Measurements from ENCODE around the gene ANKMY2.

The ANKMY2 gene

GRCh38 chr7:16638282-16639280 is 7.0 kb downstream of the ANKMY2 start:
- no peaks in the 10 kb centered on the region for H3K27me3 ChIP-seq (ENCODE audit: low read length)
- no peak for TF ChIP-seq EZH2phosphoT487 (conservative IDR thresholded peaks at IDR 0.05; ENCODE audit: low read length)
- TF ChIP-seq, protein P1, sequence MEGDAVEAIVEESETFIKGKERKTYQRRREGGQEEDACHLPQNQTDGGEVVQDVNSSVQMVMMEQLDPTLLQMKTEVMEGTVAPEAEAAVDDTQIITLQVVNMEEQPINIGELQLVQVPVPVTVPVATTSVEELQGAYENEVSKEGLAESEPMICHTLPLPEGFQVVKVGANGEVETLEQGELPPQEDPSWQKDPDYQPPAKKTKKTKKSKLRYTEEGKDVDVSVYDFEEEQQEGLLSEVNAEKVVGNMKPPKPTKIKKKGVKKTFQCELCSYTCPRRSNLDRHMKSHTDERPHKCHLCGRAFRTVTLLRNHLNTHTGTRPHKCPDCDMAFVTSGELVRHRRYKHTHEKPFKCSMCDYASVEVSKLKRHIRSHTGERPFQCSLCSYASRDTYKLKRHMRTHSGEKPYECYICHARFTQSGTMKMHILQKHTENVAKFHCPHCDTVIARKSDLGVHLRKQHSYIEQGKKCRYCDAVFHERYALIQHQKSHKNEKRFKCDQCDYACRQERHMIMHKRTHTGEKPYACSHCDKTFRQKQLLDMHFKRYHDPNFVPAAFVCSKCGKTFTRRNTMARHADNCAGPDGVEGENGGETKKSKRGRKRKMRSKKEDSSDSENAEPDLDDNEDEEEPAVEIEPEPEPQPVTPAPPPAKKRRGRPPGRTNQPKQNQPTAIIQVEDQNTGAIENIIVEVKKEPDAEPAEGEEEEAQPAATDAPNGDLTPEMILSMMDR (IDR thresholded peaks at IDR 0.05; ENCODE audit: insufficient read depth, low read length, poor library complexity, severe bottlenecking) = no peak
- no peak overlapping the region for H2AFZ ChIP-seq (ENCODE audit: low read depth, low read length, severe bottlenecking)
- H3K4me3 ChIP-seq (ENCODE audit: insufficient read depth, low read length, poor library complexity, severe bottlenecking) = no peak overlapping the region
- H3K9ac ChIP-seq (ENCODE audit: low read length) = no peak overlapping the region
- no peak overlapping the region for H3K27ac ChIP-seq (ENCODE audit: low read depth, low read length)
- H3K4me2 ChIP-seq (ENCODE audit: low read depth, low read length, poor library complexity, severe bottlenecking) = no peak overlapping the region
- H3K9me3 ChIP-seq (ENCODE audit: insufficient read depth, low read length) = no peaks in the 10 kb centered on the region
- H3K79me2 ChIP-seq (ENCODE audit: insufficient read depth, low read length) = no peaks in the 10 kb centered on the region
- no peaks in the 10 kb centered on the region for H4K20me1 ChIP-seq (ENCODE audit: low read depth, low read length)
- H3K36me3 ChIP-seq (ENCODE audit: low read length) = peaks cover 4% of the 10 kb centered on the region; the same call in 1 of the 2 replicates
- peaks cover 14% of the 10 kb centered on the region; the same call in 1 of the 2 replicates for H3F3A ChIP-seq (ENCODE audit: insufficient read depth)
- no peaks in the 10 kb centered on the region for H3K9me2 ChIP-seq (replicated peaks; ENCODE audit: insufficient read depth, low read length)

GRCh38 chr7:16637379-16637778 is 8.2 kb downstream of the ANKMY2 start:
- Histone ChIP-seq H3K79me2 (ENCODE audit: insufficient read depth, low read length) (no peaks in the 10 kb centered on the region), H3K27me3 (ENCODE audit: low read length) (no peaks in the 10 kb centered on the region), H3K9ac (ENCODE audit: low read length) (no peak overlapping the region), H3K9me2 (replicated peaks; ENCODE audit: insufficient read depth, low read length) (no peaks in the 10 kb centered on the region), H4K20me1 (ENCODE audit: low read depth, low read length) (no peaks in the 10 kb centered on the region), H3K4me3 (ENCODE audit: insufficient read depth, low read length, poor library complexity, severe bottlenecking) (no peak overlapping the region), H2AFZ (ENCODE audit: low read depth, low read length, severe bottlenecking) (no peak overlapping the region), H3K4me2 (ENCODE audit: low read depth, low read length, poor library complexity, severe bottlenecking) (no peak overlapping the region), H3K27ac (ENCODE audit: low read depth, low read length) (no peak overlapping the region), H3F3A (ENCODE audit: insufficient read depth) (peaks cover 3% of the 10 kb centered on the region; the same call in 1 of the 2 replicates), H3K9me3 (ENCODE audit: insufficient read depth, low read length) (no peaks in the 10 kb centered on the region), H3K36me3 (ENCODE audit: low read length) (peaks cover 4% of the 10 kb centered on the region; the same call in 1 of the 2 replicates)
- TF ChIP-seq EZH2phosphoT487 (conservative IDR thresholded peaks at IDR 0.05; ENCODE audit: low read length) = no peak
- TF ChIP-seq, protein P1 (IDR thresholded peaks at IDR 0.05; ENCODE audit: insufficient read depth, low read length, poor library complexity, severe bottlenecking) = no peak

DNA sequence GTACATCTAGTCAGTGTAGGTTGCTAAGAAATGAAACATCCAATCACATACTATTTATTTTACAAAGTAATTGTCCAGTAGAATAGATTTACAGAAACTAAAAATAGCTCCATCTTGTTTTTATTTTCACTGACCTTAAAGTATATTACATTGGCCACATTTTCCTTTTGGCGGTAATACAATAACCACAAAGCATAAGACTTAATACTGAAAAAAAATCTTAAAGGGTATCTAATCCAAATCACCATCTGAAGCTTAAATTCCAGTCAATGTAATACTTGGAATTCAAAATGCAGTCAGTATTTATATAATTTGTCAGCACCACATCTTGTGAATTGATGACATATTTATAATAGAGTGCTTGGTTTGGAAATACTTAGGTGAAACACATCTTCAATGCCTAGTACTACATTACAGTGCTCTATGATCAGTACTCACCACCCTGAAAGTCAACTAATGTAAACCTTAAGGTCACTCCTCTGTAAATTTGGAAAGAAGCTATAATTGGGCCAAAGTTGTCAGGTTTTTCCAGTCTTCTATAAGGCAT is 8.9 kb downstream of the ANKMY2 start:
- Histone ChIP-seq H3K27me3 (ENCODE audit: low read length) (no peaks in the 10 kb centered on the region), H3K27ac (ENCODE audit: low read depth, low read length) (no peak overlapping the region), H4K20me1 (ENCODE audit: low read depth, low read length) (no peaks in the 10 kb centered on the region), H3K4me3 (ENCODE audit: insufficient read depth, low read length, poor library complexity, severe bottlenecking) (no peak overlapping the region), H3K36me3 (ENCODE audit: low read length) (peaks cover 4% of the 10 kb centered on the region; the same call in 1 of the 2 replicates), H3F3A (ENCODE audit: insufficient read depth) (no peaks in the 10 kb centered on the region), H2AFZ (ENCODE audit: low read depth, low read length, severe bottlenecking) (no peak overlapping the region), H3K9me3 (ENCODE audit: insufficient read depth, low read length) (no peaks in the 10 kb centered on the region), H3K79me2 (ENCODE audit: insufficient read depth, low read length) (no peaks in the 10 kb centered on the region), H3K9me2 (replicated peaks; ENCODE audit: insufficient read depth, low read length) (no peaks in the 10 kb centered on the region), H3K4me2 (ENCODE audit: low read depth, low read length, poor library complexity, severe bottlenecking) (no peak overlapping the region), H3K9ac (ENCODE audit: low read length) (no peak overlapping the region)
- TF ChIP-seq, protein P1 (IDR thresholded peaks at IDR 0.05; ENCODE audit: insufficient read depth, low read length, poor library complexity, severe bottlenecking) = no peak
- no peak for TF ChIP-seq EZH2phosphoT487 (conservative IDR thresholded peaks at IDR 0.05; ENCODE audit: low read length)
